Hematopoietic multipotent progenitor cell (in vitro differentiated cells): ENCODE data around the gene VSTM4. TPM values are rescaled to one million over a fixed set of nuclear protein-coding genes. Genes with fewer than 3 reads are reported as not detected.

Experiments used
- DNase-seq, 3 donors: peaks; one replicate each; pipeline ENCODE4 v3.0.0-alpha.2; 2011 to 2015; ENCODE audit warnings: low read depth in 2 of 3, low spot score in 2 of 3
- total RNA-seq: library from RNA; depleted of rRNA; stranded (reverse); fragments of >200 nt; gene quantifications from one replicate; pipeline ENCODE4 v1.2.3, GENCODE V29; 2012

VSTM4 gene
- total RNA-seq, 1 donor, result 0.27 TPM

DNA sequence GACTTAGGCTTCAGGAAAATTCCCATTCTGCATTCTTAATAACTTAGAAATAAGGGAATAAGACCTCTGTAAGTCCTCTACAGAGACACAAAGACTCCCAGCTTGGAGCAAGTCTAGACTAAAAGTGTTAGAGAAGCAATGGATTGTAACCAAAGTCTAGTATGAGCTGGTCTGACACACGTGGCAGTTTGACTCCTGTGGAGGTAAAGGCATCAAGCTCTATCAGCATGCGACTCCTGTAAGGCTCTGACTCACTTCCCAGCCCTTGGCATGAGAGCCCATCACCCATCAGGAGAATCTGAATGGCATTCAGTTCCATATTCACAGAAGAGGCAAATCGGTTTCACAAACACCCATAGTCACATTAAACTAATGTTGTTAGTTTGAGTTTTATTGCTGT, 4.4 kb upstream of the VSTM4 start:
- no peak for DNase-seq

DNA sequence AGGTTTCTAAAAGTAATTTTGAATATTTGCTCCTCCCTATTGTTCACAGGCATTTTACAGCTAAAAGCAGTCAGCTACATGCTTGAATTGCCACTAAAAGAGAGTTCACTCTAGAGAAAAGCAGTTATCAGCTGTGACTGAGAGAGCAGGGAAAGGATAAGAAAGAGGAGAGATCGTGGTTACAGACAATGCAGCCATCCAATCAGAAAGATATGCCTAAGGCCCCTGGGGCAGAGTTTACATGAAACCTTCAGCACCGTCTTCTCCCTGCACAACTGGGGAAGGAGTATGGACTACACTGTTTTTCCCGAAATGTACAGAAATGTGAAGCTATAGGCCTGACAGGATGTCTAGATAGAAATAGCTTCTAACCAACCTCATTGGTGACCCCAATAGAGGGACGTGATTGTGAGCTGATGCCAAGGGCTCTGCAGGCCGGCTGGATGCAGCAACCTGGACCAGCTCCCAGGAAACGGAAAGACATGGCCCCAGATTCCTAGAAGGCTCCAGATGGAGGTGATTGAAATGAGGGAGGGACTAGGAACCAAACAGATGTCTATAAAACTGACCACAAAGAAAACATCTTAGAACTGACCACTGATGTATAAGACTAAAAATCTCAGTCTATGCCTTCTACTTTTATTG, 3.2 kb upstream of the VSTM4 start:
- no peak for DNase-seq

DNA sequence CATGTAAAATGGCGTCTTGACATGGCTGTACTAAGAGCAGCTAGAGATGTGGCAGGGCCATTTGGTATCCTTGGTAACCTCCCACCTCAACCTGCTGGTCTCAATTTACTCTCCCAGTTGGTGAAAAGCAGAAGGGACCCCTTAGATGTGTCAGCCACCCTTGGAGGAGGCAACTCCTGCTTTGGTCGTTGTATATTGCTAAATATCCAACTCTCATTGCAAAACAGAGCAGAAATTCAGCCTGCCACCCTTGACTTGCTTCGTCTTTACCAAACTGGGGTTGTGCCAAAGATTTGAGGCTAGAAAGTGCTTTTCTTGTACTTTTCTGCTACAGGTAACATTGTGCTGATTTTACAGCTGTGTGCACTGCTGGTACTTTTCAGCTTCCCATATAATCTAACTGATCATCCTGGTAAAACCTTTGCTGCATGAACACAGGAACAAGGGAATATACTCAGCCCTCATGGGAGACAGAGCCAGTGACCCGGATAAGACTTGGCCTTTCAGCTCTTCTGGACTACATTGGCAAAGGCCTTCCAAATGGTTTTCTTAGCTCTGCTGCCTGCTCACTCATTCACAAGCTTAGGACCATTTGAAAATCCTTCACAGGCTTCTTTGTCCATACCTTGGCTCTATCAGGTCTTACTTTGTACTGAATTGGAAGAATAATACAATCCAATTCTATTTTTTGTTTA, 2.2 kb upstream of the VSTM4 start:
- DNase-seq, result no peak

DNA sequence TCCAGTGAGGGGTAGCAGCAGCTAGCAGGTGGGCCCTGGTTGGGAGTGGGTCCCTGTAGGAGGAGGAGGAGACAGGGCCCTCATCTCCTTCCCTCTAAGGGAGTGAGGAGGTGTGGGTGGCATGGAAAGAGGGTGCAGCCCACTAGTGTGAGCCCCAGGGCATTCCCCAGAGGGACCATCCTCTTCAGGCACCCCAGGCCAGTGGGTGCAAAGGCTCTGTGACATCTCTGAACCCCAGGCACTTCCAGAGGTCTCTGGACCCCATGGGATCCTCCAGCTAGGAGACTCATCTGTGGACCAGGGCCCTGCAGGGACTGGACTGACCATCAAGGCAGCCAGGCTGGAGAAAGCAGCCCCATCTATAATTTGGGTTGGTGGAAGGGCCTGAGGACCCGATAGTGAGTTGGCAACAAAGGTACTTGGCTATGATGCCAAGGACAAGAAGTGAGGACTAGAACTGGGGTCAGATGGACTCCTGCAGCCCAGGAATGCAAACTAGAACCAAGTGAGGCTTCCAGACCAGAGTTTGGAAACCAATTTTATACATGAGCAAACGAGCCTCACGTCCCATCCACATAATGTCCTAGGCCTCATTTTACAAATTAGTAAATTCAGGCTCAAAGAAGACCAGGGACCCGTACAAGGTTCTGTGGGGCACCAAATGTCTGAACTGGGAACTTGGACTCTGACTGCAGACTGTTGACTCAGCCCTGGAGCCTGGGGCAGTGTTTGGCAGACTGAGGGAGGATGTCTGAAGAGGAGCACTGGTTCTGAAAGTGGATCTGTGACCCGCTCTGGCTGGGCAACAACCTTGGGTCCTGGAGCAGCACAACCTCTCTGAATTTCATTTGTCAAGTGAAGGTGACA, 1.4 kb upstream of the VSTM4 start:
- no peak for DNase-seq

DNA sequence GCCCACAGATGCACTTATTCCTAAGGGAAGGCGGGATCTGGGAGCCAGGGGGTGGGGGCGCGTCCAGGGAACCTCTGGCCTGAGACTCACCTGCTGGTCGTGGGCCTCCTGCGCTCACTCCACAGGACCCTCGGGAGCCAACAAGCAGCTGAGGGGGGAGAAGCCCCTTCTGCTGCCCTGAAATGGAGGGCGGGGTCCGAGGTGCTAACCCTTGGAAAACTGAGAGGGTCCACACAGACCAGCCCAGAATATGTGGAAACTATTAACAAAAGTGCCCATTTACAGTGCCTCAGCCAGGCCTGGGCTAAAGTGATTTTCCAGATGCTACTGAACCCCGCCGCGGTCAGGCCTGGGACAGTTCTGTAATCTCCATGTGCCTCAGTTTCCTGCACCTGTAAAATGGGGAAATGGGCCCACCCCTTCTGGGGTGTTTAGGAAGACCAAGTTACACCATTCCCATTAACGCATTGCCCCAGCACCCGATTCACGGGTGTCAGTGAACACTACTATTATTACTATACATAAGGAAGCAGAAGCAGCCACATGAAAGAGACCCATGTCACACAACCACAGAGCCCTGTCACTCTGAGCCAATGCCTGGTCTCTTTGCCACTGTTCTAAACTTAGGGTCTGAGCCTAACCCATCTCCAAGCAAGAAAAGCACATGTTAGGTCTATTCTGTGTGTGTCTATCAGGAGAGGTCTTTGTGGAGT, 630 bp upstream of the VSTM4 start:
- DNase-seq, result no peak

DNA sequence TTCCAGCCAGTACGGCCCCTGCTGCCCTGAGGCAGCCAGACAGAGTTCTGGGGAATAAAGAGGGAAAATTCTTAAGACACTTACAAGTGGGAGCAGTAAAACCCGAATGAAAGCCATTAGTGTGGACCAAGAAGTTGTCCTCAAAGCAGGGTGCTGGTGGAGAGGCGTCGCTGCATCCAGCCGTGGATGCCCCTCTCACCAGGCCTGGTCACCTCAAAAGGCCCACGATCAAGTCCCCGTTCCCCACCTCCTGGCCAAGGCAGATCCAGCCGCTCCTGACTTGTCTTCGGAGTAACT, 656 bp downstream of the VSTM4 start:
- no peak for DNase-seq

DNA sequence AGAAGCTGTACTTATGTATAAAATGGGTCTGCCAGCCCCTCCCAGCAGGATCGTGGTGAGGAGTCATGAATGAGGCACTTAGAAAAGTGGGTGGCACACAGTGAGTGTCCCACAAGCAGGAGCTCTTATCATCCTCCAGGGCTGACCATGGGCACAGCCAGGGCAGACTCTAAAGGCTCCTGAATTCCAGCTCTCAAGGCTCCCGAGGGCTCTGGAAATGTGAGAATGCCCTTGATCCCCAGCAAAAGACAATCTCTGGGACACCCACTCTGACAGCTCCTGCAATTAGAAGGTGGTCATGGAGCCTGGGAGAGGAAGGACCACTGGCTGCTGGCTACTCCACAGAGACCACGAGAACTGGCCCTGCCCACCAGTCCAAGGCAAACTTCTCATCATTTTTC, 1.6 kb downstream of the VSTM4 start:
- no peak for DNase-seq

DNA sequence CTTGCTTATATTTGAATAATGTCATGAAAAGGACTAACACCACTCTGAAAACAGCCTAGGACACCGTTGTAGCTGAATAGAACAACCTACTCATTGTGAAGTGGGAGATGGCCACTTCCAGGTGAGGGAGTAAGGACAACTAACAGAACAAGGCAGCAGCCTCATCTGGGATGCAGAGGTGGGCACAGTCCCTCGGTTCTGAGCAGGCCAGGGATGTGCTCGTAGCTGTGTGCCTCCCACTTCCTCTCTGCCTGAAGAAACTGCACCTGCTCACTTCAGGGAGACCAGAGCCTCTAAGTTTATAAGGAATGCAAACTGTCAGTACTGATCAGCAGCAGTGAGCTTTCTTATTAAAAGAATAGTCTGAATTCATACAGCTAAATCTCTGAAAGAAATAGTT, 2.5 kb downstream of the VSTM4 start:
- DNase-seq, result no peak

DNA sequence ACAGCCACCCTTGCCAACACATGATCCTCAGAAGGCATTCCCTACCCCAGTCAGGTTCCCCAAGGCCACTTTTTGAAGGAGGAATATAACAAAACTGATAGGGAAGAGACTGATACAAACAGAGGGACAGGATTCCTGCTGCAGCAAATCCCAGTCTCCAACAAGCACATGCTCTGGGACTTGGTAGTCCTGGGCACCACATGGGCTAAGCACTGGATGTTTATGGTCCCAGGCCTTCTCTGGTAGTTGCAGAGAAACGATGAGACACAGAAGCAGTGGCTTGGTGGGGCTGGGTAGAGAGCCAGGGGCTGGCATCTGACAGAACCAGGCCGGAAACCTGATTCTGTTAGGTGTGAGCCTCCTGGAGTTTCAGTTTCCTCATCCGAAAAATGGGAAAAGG, 3.2 kb downstream of the VSTM4 start:
- no peak for DNase-seq

DNA sequence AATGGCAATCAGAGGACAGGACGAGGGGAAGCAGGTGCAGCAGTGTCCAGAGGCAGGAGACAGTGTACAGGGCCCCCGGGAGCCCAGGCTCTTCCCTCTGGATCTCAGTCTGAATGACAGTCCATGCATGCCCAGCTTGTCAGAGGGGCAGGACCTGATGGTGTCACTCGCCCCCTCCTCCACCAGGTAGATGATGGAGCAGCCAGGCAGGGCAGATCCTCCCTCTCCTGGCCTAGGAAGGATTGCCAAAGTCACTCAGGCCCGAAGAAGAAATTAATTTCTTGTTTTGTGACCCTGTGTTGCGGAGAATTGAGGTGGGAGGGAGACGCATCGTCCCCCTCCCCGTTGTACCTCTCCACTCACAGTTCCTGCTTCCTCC, 4.0 kb downstream of the VSTM4 start:
- no peak for DNase-seq

DNA sequence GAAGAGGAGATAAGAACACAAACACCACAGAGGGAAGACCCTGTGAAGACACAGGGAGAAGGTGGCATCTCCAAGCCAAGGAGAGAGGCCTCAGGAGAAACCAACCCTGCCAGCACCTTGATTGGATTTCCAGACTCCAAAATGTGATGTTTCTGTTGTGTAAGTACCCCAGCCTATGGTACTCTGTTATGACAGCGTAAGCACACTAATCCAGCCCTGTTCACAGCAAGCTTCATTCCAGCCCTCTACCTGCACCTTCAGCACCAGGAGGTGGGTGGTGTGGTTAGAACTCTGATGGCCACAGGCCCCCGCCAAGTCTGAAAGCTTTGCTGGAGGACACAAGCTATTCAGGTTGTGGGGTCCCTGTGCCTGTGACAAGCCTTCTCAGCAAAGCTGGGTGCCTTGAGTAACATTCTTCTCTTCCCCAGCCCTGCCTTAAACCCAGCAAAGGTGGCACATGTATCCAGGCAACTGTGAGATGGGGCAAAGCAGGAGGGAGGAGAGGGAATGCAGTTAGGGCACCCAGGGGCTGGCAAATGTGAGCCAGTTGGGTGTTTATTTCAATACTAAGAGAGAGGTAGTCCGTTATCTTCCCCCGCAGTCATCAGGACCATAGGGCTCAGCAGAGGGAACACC, 4.5 kb downstream of the VSTM4 start:
- DNase-seq, result no peak

DNA sequence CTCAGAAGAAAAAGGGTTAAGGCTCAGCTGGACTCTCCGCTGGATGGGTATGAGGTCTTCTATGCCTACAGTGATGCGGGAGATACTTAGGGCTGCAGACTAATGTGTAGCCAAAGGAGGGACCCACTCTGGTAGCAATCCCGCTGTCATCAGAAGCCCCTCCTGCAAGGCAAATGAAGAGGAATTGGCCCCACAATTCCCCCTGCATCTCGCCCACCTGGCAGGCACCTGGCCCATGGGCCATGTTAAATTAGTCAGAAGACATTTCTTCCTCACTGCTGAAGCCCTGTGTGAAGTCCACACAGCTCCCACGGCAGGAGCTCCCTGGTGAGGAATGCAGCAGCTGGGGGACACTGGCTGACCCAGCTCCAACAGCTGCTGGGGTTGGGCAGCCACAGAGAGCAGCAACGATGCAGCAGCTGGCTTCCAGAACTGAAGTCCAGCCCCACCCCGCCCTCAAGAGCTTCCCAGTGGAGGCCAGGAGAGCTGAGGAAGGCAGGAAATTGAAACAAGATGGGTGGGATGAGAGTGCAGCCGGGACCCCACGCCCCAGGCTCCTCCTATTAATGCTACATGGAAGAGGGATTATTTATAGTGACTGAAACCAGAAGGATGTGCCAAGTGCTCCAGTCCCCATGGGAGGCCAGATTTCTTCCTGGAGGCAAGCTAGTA, 5.5 kb downstream of the VSTM4 start:
- no peak for DNase-seq

DNA sequence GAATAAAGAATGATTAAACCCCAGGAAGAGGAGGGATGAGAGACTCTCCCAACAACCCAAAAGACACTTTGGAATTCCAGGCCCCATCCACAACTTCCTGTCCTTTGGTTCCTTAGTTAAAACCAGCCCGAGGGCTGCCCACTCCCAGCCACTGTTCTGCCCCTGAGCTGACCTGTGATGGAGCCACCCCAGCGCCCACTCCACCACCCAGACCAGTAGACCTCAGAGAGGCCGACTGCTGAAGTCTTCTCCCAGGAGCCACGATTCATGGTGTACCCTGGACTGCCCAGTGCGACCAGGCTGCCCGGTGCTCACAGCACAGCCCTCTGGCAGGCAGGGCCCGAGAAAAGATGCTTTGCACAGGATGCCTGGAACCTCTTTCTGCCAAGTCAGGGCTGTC, 6.7 kb downstream of the VSTM4 start:
- no peak for DNase-seq

DNA sequence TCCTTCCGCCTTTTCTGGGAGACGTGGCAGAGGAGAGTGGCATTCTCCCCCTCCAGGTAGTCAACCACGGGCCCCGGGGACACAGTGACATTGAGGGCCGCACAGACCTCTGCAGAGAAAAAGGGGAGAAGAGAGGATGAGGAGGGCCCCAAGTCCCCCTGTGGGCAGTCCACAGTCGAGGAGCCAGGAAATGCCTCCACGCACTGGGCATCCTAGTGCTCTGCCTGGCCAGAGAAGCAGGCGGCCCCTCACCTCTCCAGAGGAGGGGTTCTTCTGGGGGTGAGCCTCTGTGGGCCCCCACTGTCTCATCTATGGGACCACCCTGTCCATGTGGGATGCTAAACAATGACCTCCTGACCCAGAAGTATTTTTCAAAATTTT, 7.4 kb downstream of the VSTM4 start:
- no peak for DNase-seq

DNA sequence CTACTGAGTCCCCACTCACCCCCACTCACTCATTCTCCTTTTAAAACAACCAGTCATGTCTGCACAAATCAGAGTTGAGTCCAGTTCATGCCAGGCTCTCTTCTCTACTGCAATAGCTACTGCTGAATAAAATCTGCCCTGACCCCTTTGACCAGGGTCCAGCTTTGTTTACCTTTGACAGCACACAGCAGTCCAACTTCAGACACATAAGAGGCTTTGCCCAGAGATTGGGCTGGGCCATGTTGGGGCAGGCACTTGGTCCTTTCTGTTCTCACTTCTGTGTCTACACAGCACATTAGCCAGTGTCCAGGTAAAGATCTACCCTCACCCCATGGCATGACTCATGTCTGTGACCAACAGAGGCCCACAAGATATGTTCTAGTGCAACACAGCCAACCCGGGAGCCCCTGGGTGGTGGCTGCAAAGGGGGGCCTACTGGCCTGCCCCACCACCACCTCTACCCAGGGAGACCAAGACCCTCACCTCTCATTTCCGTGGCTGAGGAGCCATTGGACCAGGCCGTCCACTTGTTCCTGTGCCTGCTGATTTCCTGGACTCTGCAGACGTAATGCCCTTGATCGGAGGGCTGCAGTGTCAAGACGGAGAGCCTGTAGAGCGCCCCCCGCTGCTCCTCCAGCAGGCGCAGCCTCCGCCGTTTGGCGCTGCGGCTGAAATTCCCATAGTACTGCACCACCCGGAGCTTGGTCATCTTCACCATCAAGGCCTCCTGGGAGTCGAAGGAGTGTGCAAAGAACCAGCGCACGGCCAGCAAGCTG, 8.0 kb downstream of the VSTM4 start:
- DNase-seq, result no peak

DNA sequence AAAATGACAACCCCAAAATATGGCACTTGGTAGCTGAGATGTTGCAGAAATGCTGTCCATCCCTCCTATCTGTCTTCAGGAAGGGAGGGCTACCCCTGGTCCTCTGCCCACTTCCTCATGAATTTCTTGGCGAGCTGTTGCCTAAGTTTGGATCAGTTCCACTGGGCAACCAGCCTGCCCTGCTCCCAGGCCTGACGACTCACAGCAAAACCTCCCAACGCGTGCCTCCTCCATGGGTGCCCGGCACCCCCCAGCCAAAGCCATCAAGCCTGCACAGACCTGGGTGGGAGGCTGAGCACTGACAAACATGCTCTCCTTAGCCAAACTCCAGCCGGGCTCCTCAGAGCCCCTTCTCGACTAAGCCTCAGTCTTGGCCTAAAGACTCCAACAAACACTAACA, 8.9 kb downstream of the VSTM4 start:
- DNase-seq, result no peak

DNA sequence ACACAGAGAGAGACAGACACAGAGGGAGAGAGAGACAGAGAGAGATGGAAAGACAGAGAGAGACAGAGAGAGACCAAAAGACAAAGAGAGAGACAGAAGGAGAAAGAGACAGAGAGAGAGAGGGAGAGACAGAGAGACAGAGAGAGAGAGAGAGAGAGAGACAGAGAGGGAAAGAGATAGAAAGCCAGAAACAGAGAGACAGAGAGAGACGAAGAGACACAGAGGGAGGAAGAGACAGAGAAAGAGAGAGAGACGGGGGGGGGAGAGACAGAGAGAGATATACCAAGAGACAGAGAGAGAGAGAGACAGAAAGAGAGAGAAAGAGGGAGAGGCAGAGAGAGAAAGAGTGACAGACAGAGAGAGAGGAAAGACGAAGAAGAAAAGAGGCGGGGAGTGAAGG, 10.2 kb downstream of the VSTM4 start:
- DNase-seq, result no peak

DNA sequence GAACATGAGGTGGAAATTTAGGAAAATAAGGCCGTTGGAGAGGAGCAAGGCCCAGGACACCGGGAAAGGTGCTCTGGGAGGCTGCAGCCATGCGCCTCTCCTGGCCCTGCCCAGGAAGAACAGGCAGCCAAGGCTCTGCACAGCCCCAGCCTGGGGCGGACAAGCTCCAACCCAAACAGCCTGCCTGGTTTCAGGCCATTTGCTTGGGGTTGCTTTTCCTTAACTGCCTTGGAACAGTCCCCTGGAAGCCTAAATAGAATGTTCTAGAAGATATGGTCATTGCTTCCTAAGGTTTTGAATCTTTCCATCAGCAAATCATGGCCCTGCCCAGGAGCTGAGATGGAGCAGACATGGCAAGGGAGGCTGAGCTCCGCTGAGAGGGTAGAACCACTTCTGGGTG, 11.0 kb downstream of the VSTM4 start:
- DNase-seq, result no peak

DNA sequence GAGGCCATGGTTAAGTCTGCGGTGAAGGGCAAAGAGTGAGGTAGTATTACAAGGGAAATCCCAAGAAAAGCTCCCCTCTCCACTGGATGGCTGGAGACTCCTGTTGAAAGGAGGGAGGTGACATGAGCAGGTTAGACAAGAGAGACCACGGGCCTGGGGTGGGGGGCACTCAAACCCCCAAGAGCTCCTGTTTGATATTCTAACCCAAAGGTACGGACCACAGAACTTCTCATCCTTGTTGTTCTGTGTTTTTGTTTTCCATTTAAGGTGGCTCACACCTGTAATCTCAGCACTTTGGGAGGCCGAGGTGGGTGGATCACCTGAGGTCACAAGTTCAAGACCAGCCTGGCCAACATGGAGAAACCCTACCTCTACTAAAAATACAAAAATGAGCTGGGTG, 11.6 kb downstream of the VSTM4 start:
- DNase-seq, result no peak

DNA sequence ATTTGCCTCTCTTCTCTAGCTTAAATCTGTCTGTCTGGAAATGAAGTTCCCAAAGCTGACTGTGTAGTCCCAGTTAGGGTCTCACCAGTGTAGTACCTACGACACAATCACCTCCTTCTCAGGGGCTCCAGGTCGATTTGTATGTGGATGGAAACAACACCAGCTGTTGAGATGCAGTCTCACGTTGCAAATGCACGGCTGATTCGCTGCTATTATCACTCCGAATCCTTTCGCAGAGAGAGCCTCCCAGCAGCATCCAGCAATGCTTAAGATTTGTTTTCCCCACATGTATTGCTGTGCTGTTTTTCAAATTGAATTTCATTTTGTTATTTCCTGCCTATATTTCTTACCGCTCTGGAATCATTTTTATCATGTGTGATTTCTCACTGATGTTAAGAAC, 16.3 kb downstream of the VSTM4 start:
- no peak for DNase-seq
